ENCODE results near the gene ADISSP. TPM values are rescaled to one million over a fixed set of nuclear protein-coding genes. Genes with fewer than 3 reads are reported as not detected.

Gene ADISSP
- total RNA-seq, 4 donors from 2014 or later, result 5.9 to 16.4 (median 9.6) TPM

GRCh38 chr20:3752386-3752759 lies 15.2 kb downstream of the ADISSP start:
- peak overlapping the region; percentile 23 to 44 (median 38) for H3K4me3 ChIP-seq
- in situ Hi-C loops (cut with MboI; ENCODE audit: low sequenced_read_pairs in 4 of 4), result loop anchor here in 1 of 4 donors (25.0 kb wide), 1 partner anchor 335 kb away; no protein-coding TSS in a partner anchor
- intact Hi-C loops (cut with DNase I; ENCODE audit: low total_unique reads), result no loop called here

GRCh38 chr20:3751675-3752385 lies 15.7 kb downstream of the ADISSP start:
- Histone ChIP-seq H3K27me3 (peaks cover 6 to 20% (median 8%) of the 10 kb centered on the region in 3 donors), H3K36me3 (no peaks in the 10 kb centered on the region), H3K4me3 (peak overlapping the region; percentile 23 to 44 (median 38)), H3K9me3 (no peaks in the 10 kb centered on the region), H3K4me1 (no peaks in the 10 kb centered on the region), H3K27ac (no peak overlapping the region)
- no peak for DNase-seq
- in situ Hi-C loops (cut with MboI; ENCODE audit: low sequenced_read_pairs in 4 of 4) (loop anchor here in 1 of 4 donors (25.0 kb wide), 1 partner anchor 335 kb away; no protein-coding TSS in a partner anchor), intact Hi-C loops (cut with DNase I; ENCODE audit: low total_unique reads) (no loop called here)
- TF ChIP-seq POLR2A (IDR thresholded peaks at IDR 0.05) (no peak), CTCF (IDR thresholded peaks at IDR 0.05 in 4 of 5, conservative IDR thresholded peaks at IDR 0.05 in 1 of 5) (no peak)
- no peak for ATAC-seq

More at GRCh38 chr20:3752386-3752759, 15.2 kb downstream of the ADISSP start:
- no peak for TF ChIP-seq CTCF (IDR thresholded peaks at IDR 0.05 in 4 of 5, conservative IDR thresholded peaks at IDR 0.05 in 1 of 5)
- no peak for TF ChIP-seq POLR2A (IDR thresholded peaks at IDR 0.05)
- no peak for ATAC-seq
- H3K27ac ChIP-seq, result no peak overlapping the region
- DNase-seq, result no peak
- H3K27me3 ChIP-seq, result peaks cover 6 to 20% (median 8%) of the 10 kb centered on the region in 3 donors
- H3K4me1 ChIP-seq, result no peaks in the 10 kb centered on the region
- H3K36me3 ChIP-seq, result no peaks in the 10 kb centered on the region
- H3K9me3 ChIP-seq, result no peaks in the 10 kb centered on the region

GRCh38 chr20:3751305-3751674 lies 16.3 kb downstream of the ADISSP start:
- intact Hi-C loops (cut with DNase I; ENCODE audit: low total_unique reads), result no loop called here
- in situ Hi-C loops (cut with MboI; ENCODE audit: low sequenced_read_pairs in 4 of 4), result loop anchor here in 1 of 4 donors (25.0 kb wide), 1 partner anchor 336 kb away; no protein-coding TSS in a partner anchor
- Histone ChIP-seq H3K9me3 (no peaks in the 10 kb centered on the region), H3K27me3 (peaks cover 6 to 20% (median 8%) of the 10 kb centered on the region in 3 donors), H3K4me3 (no peak overlapping the region), H3K4me1 (no peaks in the 10 kb centered on the region), H3K36me3 (no peaks in the 10 kb centered on the region), H3K27ac (no peak overlapping the region)
- no peak for TF ChIP-seq POLR2A (IDR thresholded peaks at IDR 0.05)
- no peak for TF ChIP-seq CTCF (IDR thresholded peaks at IDR 0.05 in 4 of 5, conservative IDR thresholded peaks at IDR 0.05 in 1 of 5)
- no peak for DNase-seq
- ATAC-seq, result no peak

- H3K27me3 ChIP-seq, result peaks cover 8 to 29% (median 14%) of the 10 kb centered on the region in 3 donors
- DNase-seq (no peak), ATAC-seq (no peak)
- no peak overlapping the region for H3K27ac ChIP-seq
- in situ Hi-C loops (cut with MboI; ENCODE audit: low sequenced_read_pairs in 4 of 4), result loop anchor here in 1 of 4 donors (25.0 kb wide), 1 partner anchor 337 kb away; no protein-coding TSS in a partner anchor
- no peaks in the 10 kb centered on the region for H3K4me1 ChIP-seq
- H3K36me3 ChIP-seq, result no peaks in the 10 kb centered on the region
- intact Hi-C loops (cut with DNase I; ENCODE audit: low total_unique reads), result no loop called here
- TF ChIP-seq CTCF (IDR thresholded peaks at IDR 0.05 in 4 of 5, conservative IDR thresholded peaks at IDR 0.05 in 1 of 5), result peak in 4 of 5 experiments; percentile 16 to 48 (median 32)
- no peak for TF ChIP-seq POLR2A (IDR thresholded peaks at IDR 0.05)
- no peaks in the 10 kb centered on the region for H3K9me3 ChIP-seq
- no peak overlapping the region for H3K4me3 ChIP-seq
These were observed 17.6 kb downstream of the ADISSP start for GRCh38 chr20:3749689-3750531.
